Omental fat pad (tissue), 4 donors: ENCODE measurements around the gene FOXP1. TPM values are rescaled to one million over a fixed set of nuclear protein-coding genes. Genes with fewer than 3 reads are reported as not detected.

Experiments used
- ATAC-seq: fragments of 150-250 bp; one replicate; pipeline ENCODE4 v1.9.1; 2016; ENCODE audit warnings: mild to moderate bottlenecking, moderate library complexity; ENCODE audit not compliant: low FRiP score
- DNase-seq: peaks from one replicate; pipeline ENCODE4 v3.0.0-alpha.2; 2019; ENCODE audit warnings: low spot score
- total RNA-seq, 4 donors: library from RNA; depleted of rRNA; stranded (reverse); fragments of >200 nt; gene quantifications; one replicate each; pipeline ENCODE4 v1.1.0, GENCODE V29; 2016
- TF ChIP-seq, protein P1 (sequence below), 3 donors: fragments of 450-650 bp; IDR thresholded peaks; one replicate each; pipeline ENCODE4 v1.5.1; 2016 to 2017; ENCODE audit warnings: antibody characterized with exemption in 3 of 3, mild to moderate bottlenecking in 3 of 3, moderate library complexity in 2 of 3

The FOXP1 gene
- total RNA-seq, 4 donors from 2014 or later = 72.4 to 128 (median 76.7) TPM

DNA sequence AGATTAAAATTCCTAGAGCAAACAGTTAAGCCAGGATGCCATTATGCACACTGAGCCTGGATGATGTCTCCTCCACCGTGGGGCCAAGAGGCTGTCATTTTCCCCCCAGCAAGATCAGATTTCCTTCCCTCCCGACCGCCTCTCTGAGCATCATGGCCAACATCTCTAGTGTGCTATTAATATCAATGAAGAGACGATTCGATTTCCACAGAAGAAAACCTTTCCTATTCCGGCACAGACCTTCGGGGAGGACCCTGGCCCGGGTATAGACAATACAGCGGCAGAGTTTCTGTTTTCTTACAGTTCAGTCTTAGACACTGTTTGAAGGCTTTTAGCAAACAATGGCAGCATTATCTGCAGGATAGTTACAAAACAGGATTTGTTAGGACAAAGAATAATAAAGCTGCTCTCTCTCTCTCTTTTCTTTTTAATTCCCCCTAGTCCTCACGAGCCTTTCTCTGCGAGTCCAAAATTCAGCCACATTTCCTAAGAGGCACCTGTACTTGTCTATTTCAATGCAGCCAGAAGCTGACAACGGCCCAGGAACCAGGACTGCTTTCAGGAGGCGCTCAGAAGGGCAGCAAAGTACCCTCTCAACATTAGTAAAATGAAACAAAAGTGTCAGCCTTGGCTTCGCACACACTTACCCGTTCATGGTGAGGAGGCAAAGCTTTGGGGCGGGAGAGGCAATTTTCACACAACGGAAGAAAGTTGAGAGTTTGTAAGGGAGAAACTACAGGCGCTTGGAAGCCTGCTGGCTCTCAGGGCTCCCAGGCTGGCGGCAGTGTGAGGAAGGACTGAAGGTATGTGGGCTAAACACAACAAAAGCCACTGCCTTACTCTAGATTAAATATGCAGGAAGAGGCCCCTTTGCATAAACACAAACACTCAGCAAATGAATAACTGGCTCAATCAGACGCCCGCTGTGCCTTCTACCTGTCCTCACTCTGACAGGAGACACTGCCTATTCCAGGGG, 278.0 kb downstream of the FOXP1 start:
- ATAC-seq (peak; percentile 60), DNase-seq (no peak)
- TF ChIP-seq, protein P1, sequence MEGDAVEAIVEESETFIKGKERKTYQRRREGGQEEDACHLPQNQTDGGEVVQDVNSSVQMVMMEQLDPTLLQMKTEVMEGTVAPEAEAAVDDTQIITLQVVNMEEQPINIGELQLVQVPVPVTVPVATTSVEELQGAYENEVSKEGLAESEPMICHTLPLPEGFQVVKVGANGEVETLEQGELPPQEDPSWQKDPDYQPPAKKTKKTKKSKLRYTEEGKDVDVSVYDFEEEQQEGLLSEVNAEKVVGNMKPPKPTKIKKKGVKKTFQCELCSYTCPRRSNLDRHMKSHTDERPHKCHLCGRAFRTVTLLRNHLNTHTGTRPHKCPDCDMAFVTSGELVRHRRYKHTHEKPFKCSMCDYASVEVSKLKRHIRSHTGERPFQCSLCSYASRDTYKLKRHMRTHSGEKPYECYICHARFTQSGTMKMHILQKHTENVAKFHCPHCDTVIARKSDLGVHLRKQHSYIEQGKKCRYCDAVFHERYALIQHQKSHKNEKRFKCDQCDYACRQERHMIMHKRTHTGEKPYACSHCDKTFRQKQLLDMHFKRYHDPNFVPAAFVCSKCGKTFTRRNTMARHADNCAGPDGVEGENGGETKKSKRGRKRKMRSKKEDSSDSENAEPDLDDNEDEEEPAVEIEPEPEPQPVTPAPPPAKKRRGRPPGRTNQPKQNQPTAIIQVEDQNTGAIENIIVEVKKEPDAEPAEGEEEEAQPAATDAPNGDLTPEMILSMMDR (IDR thresholded peaks at IDR 0.05) = no peak

- ATAC-seq = peak; percentile 46
- no peak for DNase-seq
- TF ChIP-seq, protein P1 (IDR thresholded peaks at IDR 0.05) = no peak
Observed at GRCh38 chr3:71304684-71305083, 278.8 kb downstream of the FOXP1 start.

DNA sequence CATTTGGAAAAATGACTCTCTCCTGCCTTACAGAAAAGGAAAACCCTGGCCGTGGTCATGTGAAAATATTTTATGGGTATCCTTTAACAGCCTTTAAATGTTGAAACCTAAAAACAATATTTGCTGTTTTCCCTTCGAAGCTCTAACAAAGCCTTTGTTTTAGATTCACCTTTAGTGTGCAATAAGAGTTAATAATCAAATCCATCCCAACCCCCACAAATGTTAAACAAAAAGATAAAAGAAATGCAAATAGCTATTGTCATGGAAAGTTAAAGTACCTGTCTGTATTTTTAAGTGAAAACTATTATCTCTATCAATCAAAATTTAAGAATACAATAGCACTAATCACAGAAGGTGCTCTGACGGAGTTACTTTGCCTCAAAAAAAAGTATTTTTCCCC, 279.3 kb downstream of the FOXP1 start:
- DNase-seq = no peak
- ATAC-seq = no peak
- TF ChIP-seq, protein P1 (IDR thresholded peaks at IDR 0.05) = no peak

GRCh38 chr3:71303627-71304200, 279.8 kb downstream of the FOXP1 start:
- DNase-seq (no peak), ATAC-seq (no peak)
- TF ChIP-seq, protein P1 (IDR thresholded peaks at IDR 0.05) = no peak

DNA sequence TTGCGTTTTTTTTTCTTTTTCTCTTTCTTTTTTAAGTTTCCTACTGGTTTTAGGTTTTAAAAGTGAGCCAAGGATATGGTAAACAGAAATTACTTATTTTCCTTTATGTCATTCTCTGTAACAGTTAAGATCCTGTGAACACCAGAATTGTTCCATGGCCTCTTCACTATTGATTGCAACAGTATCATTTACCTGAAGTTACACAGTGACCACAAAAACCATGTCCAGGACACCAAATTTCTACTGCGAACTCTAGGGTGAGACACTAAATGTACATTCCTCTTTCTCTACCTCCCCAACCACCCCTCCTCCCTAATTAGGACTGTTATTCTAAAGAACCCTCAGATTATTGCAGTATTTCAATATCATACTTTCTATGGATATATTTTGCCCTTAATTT, 280.9 kb downstream of the FOXP1 start:
- TF ChIP-seq, protein P1 (IDR thresholded peaks at IDR 0.05) = no peak

GRCh38 chr3:71300951-71301393, 282.6 kb downstream of the FOXP1 start:
- DNase-seq (no peak), ATAC-seq (no peak)
- TF ChIP-seq, protein P1 (IDR thresholded peaks at IDR 0.05) = no peak

More for the DNA sequence above, 280.9 kb downstream of the FOXP1 start:
- DNase-seq (no peak), ATAC-seq (no peak)
